GM18508 (cell line): ENCODE measurements around the gene TMEM247.

Experiments
- ATAC-seq: cut with Tn5 transposase; IDR thresholded peaks from one replicate; pipeline ENCODE4 v1.9.1; 2021; ENCODE audit warnings: moderate number of reproducible peaks; ENCODE audit not compliant: insufficient read depth, unreplicated experiment

Gene TMEM247

DNA sequence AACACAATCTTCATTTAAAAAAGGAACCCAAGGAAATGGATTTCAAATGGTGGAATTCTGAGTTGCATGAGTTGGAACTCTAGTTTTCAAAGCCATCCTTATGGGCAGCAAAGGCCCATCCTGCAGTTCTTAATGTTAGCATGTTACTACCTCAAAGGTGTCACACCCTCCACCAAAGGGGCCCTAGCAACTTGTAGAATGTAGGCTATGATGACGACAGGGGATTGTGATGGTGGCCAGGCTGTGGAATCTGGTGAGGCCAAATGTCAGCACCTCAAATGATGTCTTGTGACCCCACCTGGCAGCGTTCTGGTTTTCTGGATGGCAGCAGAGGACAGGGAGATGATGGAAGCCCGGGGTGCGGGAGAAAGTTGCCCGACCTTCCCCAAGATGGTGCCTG, at the start of gene TMEM247:
TSS of gene TMEM247 (plus strand) at position 301 of the 400 bp plus-strand sequence.
- ATAC-seq, result no peak

DNA sequence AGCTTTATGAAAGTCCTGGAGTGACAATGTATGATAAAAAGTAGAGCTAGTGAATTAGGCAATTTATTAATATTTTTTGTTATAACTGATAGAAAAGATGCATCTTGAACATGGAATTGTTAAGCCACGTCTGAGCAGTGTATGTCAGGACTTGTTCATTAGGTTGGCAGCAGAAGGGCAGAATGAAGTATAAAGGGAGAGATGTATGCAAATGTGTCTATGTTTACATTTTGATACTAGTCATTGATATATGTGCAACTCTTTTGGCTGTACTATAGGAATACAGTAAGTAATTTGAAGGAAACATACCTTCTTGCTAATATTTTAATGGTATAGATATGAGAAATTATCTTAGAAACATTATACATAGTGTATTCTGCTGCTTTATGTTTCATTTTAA, 49.0 kb upstream of the TMEM247 start:
- ATAC-seq, result no peak

GRCh38 chr2:46430992-46431391, 48.4 kb upstream of the TMEM247 start:
- no peak for ATAC-seq

DNA sequence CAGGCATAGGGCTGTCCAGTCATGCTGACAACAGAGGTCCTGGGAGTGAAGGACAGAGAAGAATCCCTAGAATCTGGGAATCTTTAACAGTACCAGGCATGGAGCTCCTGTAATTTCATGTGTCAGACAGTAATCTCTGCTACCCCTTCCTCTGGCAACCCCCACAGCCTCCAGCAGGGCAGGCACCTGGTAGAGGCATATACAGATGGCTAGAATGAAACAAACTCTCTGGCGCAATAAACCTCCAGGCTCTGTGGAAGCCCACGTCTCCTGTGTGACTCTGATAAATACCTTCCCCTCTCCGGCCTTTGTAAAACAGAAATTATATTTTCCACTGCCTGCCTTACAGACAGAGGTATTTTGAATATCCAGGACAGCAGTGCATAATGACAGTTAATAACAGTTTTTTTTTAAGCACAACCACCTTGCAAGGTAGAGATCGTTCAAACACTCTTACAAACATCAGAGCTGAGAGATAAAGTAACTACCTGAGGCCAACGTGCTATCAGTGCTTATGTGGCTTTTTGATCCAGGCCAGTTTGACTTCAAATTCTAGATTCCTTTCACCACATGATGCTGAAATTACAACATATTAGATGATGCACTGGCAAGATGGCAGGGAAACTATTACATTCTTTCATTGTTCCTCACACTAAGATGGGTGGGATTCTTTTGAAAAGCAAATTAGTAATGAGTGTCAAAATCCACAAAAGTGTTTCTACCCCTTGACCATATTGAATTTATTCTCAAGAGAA, 47.7 kb upstream of the TMEM247 start:
- ATAC-seq, result no peak

DNA sequence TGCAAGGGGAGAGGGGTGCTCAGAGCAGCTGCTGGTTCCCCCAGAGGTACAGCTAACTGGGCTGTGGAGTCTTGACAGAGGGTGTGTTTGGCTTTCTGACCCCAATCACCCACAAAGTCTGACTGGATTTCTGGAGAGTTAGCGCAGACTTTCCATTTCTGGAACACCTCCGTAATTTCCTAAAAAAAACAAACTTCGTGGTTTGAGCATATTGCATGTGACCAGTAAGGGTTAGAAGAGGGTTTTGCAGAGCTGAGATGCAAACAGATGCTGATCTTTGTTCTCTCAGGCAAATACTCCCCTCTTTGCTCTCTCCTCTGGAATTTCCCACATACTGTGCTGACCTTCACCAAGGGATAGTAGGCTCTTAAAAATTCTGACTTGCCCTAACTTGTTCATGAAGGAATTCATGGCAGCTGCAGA, 44.5 kb upstream of the TMEM247 start:
- ATAC-seq, result no peak

DNA sequence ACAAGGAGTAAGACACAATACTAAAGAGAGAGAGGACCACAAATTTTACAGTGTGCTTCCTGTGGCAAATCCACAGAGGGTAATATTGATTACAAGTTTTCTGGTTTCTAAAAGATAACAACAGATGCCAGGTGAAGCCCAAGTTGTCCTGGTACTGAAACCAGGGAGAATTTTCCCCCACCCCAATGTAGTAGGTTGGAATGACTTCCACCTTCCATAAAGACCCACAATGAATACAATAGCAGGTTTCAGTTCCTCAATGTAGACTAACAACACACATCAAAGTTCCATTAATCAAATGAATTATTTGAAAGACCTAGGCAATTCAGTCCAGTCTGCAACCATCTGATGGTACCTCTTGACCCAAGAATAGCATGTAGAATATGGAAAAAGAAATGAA, 44.0 kb upstream of the TMEM247 start:
- no peak for ATAC-seq

GRCh38 chr2:46435796-46436360, 43.5 kb upstream of the TMEM247 start:
- no peak for ATAC-seq

GRCh38 chr2:46436800-46437199, 42.6 kb upstream of the TMEM247 start:
- ATAC-seq, result no peak

DNA sequence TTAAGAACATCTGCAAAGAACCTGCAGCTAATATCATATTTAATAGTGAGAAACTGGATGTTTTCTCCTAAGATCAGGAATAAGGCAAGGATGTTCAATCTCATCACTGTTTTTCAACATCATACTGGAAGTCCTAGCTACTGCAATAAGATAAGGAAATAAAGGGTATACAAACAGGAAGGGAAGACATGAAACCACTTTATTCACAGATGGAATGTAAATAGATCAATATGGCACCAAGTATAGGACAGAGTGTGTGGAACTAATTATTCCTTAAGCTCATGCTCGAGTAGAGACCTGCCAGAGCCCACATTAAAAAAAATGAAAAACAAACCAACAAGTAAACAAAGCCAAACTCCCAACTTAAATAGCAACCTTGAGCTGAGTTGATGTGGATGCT, 41.3 kb upstream of the TMEM247 start:
- no peak for ATAC-seq

- no peak for ATAC-seq
Measured at GRCh38 chr2:46438794-46439193, 40.6 kb upstream of the TMEM247 start.

DNA sequence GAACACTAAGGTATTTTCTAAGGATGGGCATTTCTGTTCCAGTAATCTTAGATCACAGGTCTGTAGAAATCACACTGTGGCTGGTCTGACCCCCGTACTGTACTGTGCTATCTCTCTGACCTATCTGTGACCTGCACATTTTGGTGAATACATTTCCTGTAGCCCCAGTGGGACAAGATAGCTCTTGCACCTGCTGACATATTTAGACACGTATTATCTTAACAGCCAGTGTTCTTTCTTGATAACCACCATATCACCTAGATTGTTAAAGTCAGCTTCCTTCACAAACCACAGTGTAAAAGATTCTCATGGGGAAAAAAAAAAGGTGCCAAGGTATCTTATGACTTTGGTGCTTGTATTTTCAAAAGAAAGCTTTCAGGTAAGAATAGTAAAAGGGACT, 39.8 kb upstream of the TMEM247 start:
- ATAC-seq, result no peak

DNA sequence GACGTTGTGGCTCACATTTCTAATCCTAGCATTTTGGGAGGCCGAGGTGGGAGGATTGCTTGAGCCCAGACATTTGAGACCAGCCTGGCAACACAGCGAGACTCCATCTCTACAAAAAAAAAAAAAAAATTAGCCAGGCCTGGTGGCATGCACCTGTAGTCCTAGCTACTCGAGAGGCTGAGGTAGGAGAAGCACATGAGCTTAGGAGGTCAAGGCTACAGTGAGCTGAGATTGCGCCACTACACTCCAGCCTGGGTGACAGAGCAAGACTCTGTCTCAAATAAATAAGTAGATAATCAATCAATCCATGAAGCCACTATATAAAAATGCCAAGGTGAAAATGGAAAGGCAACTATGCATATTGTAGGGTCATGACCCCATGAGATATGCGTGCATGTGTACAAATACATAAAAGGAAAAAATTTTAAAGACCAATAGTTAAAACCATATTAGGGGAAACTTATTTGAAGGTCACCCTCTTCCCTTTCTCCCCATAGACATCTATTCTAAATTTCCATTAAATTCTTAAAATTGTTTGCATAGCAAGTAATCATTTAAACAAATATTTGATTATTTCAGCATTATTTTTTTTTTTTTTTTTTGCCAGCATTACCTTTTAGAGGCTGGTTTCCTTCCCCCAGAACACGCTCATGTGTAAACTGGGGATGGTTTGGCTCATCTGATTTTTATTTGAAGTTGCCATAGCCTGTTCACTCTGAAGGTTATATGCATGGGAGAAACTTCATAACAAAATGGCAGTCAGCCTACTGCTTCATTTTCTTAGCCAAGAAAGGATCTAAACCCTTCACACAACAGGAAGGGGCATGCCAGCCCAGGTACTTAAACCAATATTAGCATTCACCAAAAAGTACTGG, 37.3 kb upstream of the TMEM247 start:
- ATAC-seq, result no peak

DNA sequence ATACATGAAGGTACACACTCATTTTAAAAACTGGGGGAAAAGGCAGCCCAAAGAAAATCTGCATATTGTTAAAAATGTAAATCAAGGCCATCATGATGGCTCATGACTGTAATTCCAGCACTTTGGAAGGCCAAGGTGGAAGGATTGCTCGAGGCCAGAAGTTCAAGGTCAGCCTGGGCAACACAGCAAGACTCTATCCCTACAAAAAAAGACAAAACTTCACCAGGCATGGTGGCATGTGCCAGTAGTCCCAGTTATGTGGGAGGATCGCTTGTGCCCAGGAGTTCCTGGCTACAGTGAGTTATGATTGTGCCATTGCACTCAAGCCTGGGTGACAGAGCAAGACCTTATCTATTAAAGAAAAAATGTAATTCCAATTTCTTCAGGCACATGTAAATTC, 34.6 kb upstream of the TMEM247 start:
- ATAC-seq, result no peak

- no peak for ATAC-seq
Measured at GRCh38 chr2:46445556-46445955, 33.8 kb upstream of the TMEM247 start.

DNA sequence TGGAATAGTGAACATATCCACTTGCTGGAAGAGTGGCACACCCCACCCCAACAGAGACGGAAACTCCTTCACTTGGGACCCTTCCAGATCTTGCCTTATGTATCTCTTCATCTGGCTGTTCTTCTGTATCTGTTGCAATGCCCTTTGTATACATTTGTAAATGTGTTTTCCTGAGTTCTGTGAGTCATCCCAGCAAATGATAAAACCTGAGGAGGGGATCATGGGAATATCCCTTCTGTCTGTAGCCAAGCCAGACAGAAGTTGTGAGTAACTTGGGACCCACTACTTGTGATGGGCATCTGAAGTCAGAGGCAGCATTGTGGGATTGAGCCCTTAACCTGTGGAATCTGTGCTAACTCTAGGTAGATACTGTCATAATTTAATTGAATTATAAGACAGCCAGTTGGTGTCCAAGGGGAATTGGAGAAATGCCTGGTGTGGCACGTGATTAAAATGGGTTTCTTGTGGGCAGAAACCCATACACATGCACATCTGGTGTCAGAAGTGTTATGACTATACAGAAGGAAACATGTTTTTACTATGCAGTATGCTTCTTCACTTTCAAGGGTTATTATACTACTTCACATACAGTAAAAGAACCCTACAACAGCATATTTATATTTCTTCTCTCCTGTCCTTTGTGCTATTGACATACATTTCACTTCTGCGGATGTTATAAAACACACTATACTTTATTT, 32.3 kb upstream of the TMEM247 start:
- no peak for ATAC-seq

DNA sequence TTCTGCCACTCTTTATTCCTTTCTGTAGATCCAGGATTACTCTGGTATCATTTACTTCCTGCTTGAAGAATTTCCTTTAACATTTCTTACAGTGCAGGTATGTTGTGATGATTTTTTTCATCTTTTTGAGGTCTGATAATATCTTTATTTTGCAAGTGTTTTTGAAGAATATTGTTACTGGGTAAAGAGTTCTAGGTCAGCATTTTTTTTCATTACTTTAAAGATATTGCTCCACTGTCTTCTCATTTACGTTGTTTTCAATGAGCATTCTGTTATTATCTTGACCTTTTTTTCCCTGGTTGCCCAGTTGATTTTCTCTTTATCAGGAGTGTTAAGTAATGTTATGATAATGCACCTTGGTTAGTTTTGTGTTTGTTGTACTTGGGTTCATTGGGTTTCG, 31.7 kb upstream of the TMEM247 start:
- ATAC-seq, result no peak

- ATAC-seq, result no peak
Measured at GRCh38 chr2:46448111-46448510, 31.3 kb upstream of the TMEM247 start.

- ATAC-seq, result no peak
Measured at GRCh38 chr2:46448641-46449040, 30.7 kb upstream of the TMEM247 start.

DNA sequence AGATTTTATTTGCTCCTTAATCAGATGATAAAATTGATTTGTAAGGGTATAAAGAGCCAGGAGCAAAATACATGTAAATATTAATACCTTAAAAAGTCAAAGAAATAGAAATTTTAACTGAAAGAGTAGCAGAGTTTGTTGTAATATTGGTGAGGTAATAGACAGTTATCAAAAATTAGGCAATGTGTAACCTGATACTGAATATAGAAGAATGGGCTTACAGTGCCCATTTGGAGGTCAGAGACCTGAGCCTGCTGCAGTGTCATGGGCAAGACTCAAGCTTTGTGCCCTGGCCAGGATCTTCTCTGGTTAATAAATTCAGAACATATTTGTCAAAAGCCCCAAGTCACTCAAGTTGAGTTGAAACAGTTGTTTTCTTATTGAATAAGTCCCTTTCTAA, 29.7 kb upstream of the TMEM247 start:
- no peak for ATAC-seq

GRCh38 chr2:46451131-46451711, 28.1 kb upstream of the TMEM247 start:
- no peak for ATAC-seq
